Effector CD4-positive, alpha-beta T cell (primary cell): ENCODE results near the gene MEGF11.
"Not testable (repeated sequence)": the region's sequence is repeated elsewhere in the genome, so short reads cannot be mapped to it uniquely, and the experiment has no call there.

Experiments
- DNase-seq: peaks from one replicate; pipeline ENCODE4 v3.0.0-alpha.2; 2020

Gene MEGF11

DNA sequence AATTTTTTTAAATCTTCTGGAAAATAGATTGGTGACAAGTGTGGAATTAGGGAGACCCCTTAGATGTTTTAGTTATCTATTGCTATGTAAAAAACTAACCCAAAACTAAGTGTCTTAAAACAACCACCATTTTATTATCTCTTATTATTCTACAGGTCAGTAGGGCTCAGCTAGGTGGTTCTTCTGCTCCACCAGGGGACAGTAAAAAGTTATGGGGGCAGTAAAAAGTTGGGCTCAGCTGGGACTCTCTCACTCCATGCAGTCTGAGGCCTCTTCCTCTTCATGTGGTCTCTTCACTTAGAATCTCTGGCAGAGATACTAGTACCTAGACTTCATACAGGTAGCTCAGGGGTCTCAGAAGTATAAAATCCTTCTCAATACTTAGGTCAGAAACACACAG lies 21.8 kb upstream of the MEGF11 start:
- no peak for DNase-seq

DNA sequence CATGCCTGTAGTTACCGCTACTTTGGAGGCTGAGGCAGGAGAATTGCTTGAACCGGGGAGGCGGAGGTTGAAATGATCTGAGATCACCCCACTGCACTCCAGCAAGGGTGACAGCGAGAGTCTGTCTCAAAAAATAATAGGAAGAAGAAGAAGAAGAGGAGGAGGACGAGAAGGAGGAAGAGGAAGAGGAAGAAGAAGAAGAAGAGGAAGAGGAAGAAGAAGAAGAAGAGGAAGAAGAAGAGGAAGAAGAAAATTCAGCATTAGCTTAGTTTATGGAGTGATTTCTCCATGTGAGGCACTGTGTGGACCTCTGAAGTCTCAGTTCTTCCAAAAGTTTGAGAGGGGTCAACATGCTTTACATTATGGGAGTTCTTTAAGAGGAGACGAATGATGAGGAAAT lies 17.4 kb upstream of the MEGF11 start:
- DNase-seq = no peak

DNA sequence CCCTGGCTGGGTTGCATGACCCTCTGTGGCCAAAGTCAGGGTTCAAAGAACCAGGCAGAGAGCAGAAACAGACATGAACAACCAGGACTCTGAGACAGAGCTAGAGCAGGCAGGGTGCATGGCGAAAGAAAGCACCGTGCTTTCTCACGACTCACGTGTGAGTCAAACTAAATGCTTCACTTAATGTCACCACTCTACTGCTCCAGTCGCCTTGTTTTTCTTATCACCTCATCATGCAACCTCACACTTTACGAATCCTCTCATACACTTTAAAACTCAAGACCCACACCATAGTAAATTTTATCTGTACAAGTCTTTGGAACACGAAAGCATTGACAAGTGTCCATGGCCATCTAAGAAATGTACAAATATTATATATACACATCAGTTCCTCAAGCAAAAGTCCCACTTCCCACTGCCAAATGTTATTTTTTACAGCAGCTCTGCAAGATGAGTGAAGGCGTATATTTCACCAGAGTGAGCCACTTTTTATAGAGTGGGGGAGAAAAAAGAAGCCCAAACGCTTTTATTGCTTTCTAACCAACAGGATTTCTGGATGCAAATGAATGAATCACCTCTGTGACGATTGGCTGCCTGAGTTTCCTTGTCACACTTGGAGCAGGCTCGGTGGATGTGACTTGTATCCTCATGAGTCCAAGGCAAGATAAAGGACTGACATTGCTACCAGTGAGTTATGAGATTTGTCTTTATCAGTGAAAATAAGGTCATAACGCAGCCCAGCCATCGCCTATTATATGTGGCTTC lies 16.0 kb upstream of the MEGF11 start:
- DNase-seq = no peak

DNA sequence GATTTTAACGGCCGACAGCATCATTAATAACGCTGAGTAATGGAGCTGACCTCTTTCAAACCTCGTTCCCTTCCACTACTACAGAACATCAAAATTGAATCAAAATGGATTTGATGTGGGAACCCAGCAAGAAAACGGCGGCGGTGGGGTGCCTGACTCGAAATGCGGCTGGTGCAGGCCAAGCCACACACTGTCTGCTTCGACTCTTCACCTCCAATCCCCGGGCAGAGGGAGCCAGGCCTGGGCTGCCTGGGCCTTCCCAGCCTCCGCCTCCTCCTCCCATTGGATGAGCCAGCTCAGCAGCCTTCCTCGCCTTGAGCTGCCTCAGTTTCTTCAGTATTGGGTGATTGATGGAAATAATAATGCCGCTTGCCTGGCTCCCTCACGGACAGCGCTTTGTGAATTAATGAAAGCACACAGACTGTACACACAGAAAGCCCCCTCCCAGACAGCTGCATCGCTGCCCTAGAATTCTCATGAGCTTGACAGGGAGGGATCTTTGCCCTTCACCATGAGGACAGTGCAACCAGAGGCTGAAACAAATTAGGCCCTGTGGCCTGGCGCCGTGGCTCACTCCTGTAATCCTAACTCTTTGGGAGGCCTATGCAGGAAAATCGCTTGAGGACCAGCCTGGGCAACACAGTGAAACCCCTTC lies 11.4 kb upstream of the MEGF11 start:
- DNase-seq = no peak

DNA sequence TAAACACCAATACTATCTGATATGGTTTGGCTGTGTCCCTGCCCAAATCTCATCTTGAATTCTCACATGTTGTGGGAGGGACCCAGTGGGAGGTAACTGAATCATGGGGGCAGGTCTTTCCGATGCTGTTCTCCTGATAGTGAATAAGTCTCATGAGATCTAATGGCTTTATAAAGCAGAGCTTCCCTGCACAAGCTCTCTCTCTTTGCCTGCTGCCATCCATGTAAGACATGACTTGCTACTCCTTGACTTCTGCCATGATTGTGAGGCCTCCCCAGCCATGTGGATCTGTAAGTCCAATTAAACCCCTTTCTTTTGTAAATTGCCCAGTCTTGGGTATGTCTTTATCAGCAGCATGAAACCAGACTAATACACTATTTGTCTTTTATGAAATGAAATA lies 9.3 kb upstream of the MEGF11 start:
- not testable (repeated sequence) for DNase-seq

DNA sequence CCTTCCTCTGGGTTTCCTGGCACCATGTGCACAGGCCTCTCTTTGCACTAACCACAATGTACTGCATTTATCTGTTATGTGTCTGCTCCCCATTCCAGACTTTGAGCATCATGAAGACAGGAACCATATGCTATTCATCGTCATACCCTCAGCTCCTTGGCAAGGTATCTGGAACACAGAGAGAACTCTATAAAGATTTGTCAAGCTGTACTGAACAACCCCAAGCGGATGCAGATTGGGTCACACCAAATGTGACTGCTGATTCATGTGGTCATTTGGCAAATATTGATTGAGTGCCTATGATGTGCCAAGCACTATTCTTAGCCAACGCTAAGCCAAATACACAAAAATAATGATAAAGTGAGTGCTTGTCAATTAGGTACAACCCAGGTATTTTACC lies 7.5 kb upstream of the MEGF11 start:
- no peak for DNase-seq

DNA sequence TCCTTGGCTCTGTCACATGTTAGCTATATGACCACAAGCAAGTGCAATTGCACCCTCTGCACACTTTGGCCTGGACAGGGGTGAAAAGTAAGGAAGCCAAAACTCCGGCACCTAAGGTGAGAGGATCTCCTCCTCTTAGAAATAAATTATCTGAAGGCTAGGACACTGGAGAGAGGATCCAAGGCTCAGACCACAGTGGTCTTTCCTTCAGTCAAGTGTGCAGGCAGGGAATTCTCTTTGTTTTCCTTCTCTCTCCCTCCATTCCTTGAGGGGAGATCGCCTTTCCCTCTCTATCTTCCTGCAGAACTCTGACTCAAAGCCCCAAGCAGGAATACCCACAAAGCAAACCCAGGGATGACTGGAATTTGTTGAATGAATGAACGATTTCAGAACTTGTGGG lies 3.1 kb upstream of the MEGF11 start:
- no peak for DNase-seq

DNA sequence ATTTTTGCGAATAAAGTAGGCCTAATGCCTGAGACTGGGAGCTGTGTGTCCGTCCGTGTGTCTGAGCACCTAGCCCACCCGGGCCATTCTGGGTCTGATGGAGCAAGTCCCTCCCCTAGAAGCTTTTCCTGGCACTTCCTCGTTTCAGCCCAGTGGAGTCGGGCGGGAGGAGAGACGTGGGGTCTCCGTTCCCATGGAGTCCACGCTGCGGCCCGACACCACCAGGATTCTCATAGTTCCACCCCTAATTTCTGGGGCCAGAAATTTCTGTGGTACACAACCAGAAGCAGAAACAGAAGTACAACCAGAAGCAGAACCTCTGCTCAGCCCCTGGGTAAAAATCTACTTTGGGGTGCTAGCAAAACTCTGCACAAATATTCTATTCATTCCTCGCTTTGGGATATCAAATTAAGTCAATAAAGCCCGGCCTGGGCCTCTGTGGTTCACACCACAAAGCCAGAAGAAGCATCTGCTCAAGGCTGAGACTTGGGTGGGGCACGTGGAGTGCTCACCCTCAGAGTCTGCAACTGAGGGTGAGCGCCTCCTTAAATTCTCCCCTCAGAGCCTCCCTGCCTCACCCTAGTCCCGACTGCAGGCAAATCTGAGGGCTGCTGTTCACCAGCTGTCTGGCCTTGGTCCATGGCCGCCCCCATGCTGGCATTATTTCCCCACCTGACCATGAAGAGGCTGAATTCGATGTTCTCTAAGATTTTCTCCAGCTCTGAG lies 1.6 kb upstream of the MEGF11 start:
- no peak for DNase-seq

DNA sequence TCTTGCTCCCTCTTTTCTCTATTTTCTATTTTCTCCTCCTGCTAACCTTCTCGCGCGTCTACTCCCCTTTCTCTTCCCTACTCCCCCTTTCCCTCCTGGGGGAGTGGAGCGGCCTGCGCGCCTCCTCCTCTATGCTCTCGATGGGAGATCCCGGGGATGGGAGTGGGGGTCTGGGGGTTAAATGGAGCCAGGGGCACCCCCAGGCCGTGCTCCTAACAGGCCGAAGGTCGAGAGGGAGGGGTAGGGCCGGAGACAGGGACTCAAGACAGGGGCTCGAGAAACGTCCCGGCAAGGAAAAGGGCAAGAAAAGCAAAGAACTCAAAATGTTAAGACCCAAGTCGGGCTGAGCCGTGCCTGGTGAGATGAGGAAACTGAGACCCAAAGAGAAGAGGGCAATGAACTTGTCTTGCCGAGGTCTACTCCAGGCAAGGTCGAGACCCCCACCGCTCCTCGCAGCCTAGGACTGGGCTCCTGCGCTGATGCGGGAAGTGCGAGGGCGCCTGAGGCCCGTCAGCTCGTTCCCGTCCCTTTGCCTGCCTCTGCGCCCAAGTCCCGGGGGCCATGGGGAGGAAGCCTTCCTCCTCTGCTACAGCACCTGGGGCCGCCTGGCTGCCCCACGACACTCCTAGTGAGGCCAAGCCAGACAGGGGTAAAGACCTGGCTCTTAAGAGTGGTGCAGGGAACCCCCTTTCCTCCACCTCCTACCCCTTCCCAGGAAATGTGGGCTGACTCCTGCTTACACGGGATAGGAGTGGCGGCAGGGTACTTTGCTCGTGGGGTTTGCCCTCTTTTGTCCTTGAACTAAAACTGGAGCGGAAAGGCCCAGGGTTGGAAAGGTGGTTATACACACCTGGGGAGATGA lies 770 bp upstream of the MEGF11 start:
- no peak for DNase-seq

DNA sequence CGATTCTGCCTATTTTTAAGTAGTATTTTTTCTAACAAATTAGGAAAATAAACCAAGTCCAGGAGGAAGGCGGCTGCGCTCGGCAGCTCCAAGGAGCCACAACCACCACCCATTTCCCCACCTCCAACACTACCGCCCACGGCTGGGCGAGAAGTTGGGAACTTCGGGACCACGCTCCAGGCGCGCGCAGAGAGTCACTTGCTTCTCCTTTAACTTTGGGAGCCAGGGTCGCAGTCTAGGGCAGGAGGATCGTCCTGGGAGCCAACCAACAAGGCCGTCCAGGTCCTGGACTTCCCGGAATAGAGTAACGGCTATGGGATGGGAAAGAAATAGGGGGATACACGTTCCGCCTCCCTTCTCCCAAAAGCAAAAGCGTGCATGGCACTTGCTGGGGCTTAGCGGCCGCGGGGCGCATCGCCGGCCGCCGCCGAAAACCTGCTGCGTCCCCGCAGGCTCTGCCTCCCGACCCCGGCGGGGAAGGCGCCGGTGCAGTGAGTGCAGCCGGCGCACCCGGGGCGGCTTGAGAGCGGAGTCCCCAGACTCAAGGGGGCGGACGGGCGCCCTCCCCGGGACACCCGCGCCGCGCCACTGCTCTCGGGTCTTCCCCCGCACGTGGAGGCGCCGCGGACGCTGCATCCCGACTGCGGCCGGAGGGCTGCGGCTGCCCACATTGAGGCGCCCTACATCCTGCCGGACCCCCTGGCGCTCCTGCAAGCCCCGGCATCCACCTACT lies 699 bp downstream of the MEGF11 start:
- no peak for DNase-seq

DNA sequence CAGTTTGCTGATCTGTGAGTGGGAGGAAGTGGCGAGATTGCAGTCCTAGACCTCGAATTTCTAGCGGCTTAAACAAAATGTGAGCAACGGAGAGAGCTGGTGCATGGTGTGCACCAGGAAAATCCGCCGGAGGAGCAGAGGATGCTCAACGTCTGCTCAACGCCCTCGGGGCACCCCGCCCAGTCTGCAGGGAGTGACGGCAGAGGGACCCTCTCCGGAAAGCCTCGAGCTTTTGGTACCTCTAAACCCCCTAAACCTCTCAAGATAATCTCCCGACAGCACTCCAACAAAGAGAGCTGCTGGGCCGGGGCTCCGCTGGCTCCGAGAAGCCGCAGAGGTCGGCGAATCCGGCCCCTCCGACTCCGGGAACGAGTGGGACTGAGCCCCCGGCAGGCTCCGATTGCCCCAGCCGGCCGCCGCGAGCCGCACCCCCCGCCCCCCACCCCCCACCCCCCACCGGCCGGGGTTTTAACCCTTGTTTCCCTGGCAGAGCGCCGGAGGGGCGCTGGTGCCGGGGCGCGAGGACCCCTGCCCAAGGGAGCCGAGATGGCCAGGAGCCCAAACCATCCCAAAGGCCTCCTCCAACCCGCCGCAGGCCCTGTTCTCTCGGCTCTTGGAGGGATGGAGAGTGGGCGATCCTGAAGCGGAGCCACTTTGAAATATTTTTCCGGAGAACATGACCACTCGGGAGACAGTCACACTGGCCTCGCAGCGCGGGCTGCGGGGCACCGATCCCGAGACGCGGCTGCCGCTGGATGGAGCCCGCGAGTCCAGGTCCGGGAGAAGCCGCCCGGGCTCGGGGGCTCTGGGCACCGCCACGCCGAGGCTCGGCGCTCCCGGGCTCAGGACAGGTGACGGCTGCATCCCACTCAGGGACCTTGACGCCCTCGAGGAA lies 1.5 kb downstream of the MEGF11 start:
- DNase-seq = peak; percentile 38

DNA sequence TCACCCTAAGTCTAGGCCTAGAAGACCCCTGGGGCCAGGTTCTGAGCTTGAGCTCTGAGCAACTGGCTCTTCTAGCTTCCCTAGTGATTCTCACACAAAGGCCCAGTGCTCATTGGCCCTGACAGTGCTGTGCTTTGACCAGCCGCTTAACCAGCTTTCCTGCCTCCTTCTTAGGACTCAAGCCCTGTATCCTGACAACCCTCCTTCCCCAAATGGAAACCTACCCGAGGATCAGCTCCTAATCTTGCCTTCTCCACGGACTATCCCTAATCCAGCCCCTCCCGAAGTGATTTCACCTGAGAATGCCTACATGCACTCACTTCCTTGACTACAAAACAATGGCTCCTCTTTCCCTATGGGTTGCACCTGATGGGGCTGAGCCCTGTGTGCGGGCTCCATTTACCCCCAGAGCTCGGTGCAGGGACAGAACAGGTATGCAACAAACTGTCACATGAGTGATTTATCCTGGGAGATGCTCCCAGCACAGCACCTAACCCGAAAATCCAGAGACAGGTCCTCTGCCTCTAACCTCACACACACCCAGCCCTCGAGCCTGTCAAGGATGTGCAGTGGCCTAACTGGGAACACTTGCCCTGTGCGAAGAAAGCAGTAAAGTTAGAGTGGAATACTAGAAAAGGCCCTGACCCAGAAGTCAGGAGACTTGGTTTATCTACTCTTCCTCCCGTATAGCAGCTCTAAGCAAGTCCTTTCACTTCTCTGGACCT lies 2.3 kb downstream of the MEGF11 start:
- no peak for DNase-seq

DNA sequence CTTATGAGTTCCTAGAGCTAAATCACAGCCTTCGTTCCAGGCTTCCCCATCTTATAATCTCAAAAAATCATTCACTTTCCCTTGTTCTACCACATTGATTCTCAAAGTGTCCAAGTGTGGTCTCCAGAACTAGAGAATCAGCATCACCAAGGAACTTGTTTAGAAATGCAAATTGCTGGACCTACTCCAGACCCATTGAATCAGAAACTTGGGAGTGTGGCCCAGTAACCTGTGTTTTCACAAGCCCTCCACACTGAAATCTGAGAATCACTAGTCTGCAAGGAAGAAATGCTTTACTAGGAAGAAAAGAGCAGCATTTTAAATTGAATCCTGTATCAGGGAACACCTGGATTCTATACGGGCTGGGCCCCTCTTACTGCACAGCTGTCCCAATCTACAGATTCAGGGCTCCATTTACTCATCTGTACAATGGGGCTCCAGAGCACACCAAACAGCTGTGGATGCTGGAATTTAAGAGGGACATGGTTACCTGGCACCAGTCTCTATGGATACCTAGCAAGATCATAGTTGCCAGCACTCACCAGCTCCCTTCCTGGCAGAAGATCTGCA lies 3.9 kb downstream of the MEGF11 start:
- no peak for DNase-seq

DNA sequence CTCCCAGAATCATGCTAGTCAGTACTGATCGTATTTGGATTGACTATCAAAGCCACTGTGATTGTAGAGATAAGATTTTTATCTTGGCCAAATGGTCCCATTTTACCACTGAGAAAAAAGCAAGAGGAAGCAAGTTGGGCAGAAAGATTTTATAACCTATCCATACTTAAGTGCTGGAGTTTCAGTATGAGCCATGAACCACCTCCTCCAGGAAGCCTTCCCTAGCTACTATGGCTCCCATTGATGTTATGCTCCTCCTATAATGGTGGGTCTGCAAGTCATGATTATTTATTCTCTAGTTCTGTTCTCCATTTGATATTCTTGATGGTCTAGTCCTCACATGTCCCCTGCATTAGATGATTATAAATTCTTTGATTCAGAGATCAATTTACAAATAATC lies 6.6 kb downstream of the MEGF11 start:
- no peak for DNase-seq

DNA sequence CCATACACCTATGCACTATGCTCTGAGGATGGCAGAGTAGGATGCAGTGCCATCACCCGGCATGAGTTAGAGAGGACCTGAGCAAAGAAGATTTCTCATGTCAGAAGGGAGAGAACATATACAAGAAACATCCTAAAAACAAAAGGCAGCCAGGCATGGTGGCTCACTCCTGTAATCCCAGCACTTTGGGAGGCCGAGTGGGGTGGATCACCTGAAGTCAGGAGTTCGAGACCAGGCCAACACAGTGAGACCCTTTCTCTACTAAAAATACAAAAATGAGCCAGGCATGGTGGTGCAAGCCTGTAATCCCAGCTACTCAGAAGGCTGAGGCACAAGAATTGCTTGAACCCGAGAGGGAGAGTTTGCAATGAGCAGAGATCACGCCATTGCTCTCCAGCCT lies 7.7 kb downstream of the MEGF11 start:
- not testable (repeated sequence) for DNase-seq

DNA sequence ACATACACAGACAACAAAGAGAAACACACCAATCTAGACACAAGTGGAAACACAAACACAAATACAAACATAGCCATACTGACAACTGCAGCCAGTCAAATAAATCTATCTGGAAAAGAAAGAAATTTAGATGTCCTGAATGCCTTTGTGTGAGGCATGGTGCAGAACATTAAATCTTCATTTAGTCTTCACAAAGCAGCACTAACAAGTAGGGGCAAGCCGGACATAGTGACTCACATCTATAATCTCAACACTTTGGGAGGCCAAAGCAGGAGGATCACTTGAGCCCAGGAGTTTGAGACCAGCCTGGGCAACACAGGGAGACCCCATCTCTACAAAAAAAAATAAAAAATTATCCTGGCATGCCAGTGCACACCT lies 11.7 kb downstream of the MEGF11 start:
- no peak for DNase-seq

DNA sequence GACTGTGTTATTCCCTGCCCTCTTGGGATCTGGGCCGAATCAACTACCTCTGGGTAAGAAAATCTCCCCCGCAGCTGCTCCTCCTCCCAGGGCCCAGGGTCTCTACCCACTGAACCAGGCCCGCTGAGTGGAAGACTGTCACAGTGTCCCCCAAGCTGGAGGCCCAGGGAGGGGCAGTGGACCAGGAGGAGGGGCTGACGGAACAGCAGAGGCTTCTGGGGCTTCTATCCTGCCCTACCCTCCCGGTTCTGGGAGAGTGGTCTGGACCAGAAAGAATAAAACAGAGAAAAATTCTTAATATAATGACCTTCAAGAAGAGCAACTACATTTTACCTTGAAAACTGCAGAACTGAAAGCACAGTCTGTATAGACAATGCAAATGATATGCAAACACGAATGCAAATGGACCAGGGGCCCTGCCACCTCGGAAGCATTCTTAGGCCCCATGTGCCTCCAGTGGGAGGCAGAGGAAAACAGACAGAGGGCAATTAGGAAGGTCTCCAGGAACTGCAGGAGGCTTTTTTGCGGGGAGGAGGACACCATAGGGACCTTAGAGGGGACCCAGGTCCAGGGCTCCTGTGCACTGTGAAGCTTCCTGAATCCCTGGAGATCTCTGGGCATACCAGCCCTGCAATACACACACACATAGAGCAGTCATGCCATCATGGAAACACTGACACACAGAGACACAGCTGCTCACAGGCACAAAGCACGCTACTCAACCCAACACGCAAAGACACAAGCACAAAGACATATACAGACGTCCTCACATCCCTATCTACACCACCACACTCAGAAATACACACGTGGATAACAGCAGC lies 12.3 kb downstream of the MEGF11 start:
- DNase-seq = no peak

DNA sequence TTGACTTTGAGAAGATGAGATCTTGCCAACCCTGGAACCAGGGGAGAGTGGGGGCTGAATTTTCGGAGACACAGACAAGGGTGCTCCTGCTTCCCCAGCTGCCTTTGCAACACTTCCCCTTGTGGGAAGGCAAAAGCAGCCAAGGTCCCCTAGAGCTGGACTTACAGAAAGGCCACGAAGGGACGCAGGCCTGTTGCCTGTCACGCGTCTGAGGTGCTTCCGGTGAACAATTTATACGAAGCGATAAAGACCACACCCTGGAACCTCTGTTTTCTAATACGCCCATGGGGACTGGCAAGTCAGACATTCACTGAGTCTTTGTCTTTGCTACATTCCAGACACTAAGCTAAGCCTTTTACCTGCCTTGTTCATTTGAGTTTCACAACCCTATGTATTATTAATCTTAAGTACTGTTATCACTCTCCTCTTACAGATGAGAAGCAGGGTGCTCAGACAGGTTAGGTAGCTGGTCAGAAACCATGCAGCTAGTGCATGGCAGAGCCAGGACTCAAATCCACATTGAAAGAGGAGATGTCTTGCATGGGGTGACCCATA lies 13.2 kb downstream of the MEGF11 start:
- no peak for DNase-seq

DNA sequence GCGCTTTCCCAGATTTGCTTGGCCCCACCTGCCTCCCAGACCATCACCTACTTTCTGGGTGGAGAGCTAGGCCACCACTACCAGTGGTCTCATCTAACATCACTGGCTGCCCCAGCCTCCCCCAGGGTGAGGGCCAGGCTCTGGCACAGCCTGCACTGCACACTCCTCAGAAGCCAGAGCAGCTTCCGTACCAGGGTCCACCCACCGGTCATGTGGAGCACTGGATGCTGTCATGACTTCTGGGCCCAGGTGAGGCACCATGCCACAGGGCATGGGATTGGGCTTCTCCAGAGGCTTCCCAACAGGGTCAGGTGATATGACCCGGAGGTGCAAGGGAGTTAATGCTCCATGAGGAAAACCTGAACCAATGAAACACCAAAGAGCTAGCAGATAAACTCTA lies 14.0 kb downstream of the MEGF11 start:
- no peak for DNase-seq
